Effector memory CD4-positive, alpha-beta T cell (primary cell): ENCODE measurements around the gene DKK3.

Source experiments
- DNase-seq, 3 donors: peaks; one replicate each; pipeline ENCODE4 v3.0.0-alpha.2; 2020
- H3K27ac ChIP-seq: 2 replicates; pipeline ENCODE4 v1.7.0; 2013; ENCODE audit warnings: mild to moderate bottlenecking, low read length, moderate library complexity; ENCODE audit not compliant: insufficient read depth, poor library complexity, severe bottlenecking
- H3K27me3 ChIP-seq: replicated peaks from 2 replicates; pipeline ENCODE4 v1.7.0; 2013; ENCODE audit warnings: mild to moderate bottlenecking, low read length; ENCODE audit not compliant: insufficient read depth, control insufficient read depth, poor library complexity, severe bottlenecking
- H3K36me3 ChIP-seq: 2 replicates; pipeline ENCODE4 v1.7.0; 2013; ENCODE audit warnings: mild to moderate bottlenecking, low read length, moderate library complexity; ENCODE audit not compliant: control insufficient read depth, insufficient read depth
- H3K4me1 ChIP-seq: 2 replicates; pipeline ENCODE4 v1.7.0; 2013; ENCODE audit warnings: low read length, mild to moderate bottlenecking; ENCODE audit not compliant: control insufficient read depth, insufficient read depth, poor library complexity, severe bottlenecking
- H3K4me3 ChIP-seq: 2 replicates; pipeline ENCODE4 v1.7.0; 2013; ENCODE audit warnings: low read length, low read depth, mild to moderate bottlenecking; ENCODE audit not compliant: insufficient read depth, poor library complexity, severe bottlenecking
- H3K9me3 ChIP-seq: 2 replicates; pipeline ENCODE4 v1.7.0; 2013; ENCODE audit warnings: mild to moderate bottlenecking, low read length, moderate library complexity; ENCODE audit not compliant: control insufficient read depth

The DKK3 gene

DNA sequence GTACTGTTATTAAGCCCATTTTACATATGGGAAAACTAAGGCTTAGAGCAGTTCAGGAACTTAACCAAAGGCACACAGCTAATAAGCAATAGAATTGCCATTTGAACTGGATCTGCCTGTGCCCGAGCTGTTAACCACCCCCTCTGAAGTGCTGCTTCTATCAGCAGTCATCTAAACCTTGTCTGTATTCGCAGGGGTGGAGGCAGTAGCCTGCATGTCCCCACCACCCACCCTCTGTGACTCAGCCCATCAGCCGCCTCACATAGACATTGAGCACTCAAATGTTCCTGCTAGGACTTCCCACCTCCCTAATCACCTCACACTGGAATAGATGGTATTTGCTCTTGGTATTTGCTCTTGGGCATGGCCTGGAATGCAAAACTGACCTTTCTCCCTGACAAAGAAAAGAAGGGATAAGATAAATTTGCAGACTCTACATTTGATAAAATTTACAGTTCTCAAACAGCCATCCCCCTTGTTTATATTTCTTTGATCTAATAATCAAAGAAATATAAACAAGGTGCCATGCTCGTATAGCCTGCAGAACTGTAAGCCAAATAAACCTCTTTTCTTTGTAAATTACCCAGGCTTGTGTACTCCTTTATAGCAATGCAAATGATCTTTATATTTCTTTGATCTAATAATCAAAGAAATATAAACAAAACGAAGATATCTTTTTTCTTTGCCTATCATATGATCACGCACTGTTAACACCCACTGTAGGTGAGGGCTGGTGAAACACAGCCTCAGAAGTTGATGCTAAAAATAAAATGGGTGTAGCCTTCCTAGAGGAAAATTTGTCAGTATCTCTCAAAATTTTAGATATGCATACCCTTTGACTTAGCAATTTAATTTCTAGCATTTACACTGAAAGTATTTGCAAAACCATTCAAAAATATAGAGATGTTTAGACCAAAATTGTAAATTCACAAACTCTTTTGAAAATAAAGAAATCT lies 15.9 kb downstream of the DKK3 start:
- no peak for DNase-seq
- Histone ChIP-seq H3K4me1 (no peaks in the 10 kb centered on the region), H3K4me3 (no peak overlapping the region), H3K27ac (no peak overlapping the region), H3K36me3 (no peaks in the 10 kb centered on the region), H3K27me3 (no peaks in the 10 kb centered on the region), H3K9me3 (no peaks in the 10 kb centered on the region)

DNA sequence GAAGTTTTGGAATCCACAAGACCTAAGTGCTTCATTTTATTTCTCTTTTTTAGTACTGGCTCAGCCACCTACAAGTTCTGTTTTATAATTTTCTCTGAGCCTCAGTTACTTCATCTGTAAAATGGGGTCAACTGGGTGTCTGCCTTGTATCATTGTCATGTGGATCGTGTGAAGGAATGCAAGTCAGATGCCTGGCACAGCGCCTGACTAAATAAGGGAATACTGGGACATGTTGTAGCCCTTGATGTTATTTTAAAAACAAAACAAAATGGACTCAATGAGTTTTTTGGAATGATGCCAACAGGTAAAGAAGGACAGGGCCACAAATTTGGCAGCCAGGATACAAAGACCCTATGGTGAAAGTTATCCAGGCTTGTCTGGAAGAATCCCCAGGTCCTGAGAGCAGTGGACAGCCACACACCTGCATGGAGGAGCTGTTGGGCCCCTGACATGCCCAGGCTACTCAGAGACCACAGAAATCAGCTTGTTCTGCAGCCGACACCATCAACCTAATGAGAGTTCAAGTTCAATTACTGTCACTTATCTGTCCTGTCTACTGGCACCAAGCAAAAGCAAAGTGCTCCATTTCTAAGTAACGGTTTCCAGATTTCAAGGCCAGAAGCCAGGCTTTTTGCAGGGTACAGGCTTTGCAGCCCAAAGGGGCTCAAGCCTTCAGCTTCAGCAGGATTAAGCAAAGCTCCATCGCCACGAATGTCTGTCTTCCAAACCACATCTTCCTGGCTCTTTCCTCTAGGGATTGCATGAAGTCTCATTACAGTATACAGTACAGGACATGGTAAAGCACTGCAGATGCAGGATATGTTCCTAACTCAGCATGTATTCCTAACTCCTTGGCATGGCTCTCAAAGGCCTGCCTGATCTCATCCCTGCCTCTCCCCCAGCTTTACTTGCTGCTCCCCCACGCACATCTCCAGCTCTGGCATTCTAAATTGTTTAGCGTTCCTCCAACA lies 18.4 kb downstream of the DKK3 start:
- Histone ChIP-seq H3K4me3 (no peak overlapping the region), H3K9me3 (no peaks in the 10 kb centered on the region), H3K27ac (no peak overlapping the region), H3K27me3 (no peaks in the 10 kb centered on the region), H3K36me3 (no peaks in the 10 kb centered on the region), H3K4me1 (no peaks in the 10 kb centered on the region)
- no peak for DNase-seq

DNA sequence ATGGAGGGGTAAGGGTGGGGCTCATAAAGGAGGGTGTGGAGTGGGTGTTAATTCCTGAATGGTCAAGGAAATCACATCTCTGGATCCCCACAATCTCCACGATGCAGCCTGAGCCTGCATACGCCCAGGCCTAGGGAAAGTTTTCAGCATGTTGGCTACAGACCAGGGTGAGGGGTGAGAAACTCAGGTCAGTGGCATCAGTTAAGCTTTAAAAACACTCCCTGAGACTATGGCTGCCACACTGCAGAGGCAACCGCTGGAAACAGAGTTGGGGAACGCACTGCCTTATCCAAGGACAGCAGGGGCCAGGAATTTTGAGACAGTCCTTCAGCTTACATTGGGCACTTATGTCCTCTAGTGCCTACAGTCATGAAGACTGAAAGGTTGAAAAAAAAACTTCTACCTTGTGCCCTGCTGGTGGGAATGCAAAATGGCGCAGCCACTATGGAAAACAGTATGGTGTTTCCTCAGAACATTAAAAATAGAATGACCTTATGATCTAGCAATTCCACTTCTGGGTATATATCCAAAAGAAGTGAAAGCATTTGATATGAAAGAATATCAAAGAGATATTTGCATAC lies 19.7 kb downstream of the DKK3 start:
- Histone ChIP-seq H3K9me3 (no peaks in the 10 kb centered on the region), H3K36me3 (no peaks in the 10 kb centered on the region), H3K4me3 (no peak overlapping the region), H3K4me1 (no peaks in the 10 kb centered on the region), H3K27ac (no peak overlapping the region), H3K27me3 (no peaks in the 10 kb centered on the region)
- no peak for DNase-seq

GRCh38 chr11:11988099-11988651 lies 20.3 kb downstream of the DKK3 start:
- no peaks in the 10 kb centered on the region for H3K36me3 ChIP-seq
- no peak overlapping the region for H3K27ac ChIP-seq
- no peaks in the 10 kb centered on the region for H3K4me1 ChIP-seq
- no peaks in the 10 kb centered on the region for H3K27me3 ChIP-seq
- H3K9me3 ChIP-seq, result no peaks in the 10 kb centered on the region
- no peak for DNase-seq
- no peak overlapping the region for H3K4me3 ChIP-seq

DNA sequence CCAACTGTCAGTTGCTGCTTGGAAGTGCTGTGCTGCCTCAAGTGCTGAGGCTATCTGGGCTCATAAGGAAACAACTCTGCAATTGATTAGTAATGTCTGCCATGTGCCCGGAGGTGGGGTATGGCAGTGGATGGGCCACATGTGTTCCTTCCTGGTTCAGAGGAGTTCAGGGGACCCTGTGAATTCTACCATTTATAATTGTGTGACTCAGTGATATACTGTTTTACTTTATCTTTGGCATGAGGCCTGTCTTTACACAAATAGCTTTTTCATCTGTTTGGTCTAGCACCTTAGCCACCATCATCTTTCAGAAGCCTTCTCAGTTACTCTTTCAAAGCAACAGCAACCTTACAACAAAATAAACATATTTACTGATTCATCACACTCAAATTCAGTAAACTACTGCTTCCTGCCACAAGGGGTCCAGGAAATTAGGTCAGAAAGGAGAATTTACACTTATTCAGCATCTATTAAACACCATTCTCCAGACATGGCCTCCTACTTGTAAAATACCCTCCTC lies 20.9 kb downstream of the DKK3 start:
- Histone ChIP-seq H3K27me3 (no peaks in the 10 kb centered on the region), H3K9me3 (no peaks in the 10 kb centered on the region), H3K36me3 (no peaks in the 10 kb centered on the region), H3K4me1 (no peaks in the 10 kb centered on the region), H3K4me3 (no peak overlapping the region), H3K27ac (no peak overlapping the region)
- no peak for DNase-seq

DNA sequence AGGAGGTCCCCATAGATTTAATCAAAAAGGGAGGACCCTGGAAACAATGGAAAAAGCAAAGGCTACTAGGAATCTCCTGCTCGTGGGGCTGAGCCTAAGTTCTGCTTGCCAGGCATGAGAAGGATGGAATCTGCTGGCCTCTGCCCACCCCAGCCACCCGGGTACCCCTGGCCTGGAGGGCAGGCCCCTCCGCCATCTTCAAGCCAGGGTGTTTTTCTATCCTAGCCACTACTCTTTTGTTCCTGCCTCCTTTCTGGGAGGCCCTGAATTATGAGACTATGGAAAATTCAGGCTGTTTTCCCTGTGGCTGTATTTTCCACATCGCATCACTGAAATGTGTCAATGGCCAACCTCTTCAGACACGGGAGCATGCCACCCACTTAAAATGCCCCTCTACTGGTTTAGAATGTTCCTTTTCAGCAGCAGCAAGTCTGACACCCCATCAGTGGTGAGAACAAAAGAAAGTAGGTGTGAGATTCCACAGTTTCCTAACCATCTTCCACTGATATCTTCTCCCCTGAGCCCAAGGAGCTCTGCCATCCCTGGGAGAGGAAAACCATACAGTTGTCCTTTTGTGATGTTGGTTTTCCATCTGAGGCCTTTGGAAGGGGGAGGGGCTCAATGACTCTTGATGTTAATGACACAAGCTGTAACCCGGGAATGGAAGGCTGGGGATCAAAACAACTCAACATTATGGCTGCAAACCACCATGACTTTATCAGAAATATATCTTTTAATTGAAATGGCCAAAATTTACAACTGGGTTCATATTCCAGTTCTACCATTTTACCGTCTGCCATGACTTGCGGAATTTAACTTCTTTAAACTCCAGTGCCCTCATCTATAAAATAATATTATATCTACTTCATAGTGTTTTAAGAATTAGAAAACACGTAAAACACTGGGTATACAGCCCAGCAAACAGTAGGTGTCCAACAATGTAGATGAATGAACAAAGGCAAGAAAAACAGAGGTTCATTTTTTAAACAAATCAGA lies 22.2 kb downstream of the DKK3 start:
- Histone ChIP-seq H3K27me3 (no peaks in the 10 kb centered on the region), H3K36me3 (no peaks in the 10 kb centered on the region), H3K4me1 (no peaks in the 10 kb centered on the region), H3K27ac (no peak overlapping the region), H3K4me3 (no peak overlapping the region), H3K9me3 (no peaks in the 10 kb centered on the region)
- no peak for DNase-seq

- Histone ChIP-seq H3K27ac (no peak overlapping the region), H3K9me3 (no peaks in the 10 kb centered on the region), H3K4me3 (no peak overlapping the region), H3K27me3 (no peaks in the 10 kb centered on the region), H3K36me3 (no peaks in the 10 kb centered on the region), H3K4me1 (no peaks in the 10 kb centered on the region)
- DNase-seq, result no peak
These were observed 23.3 kb downstream of the DKK3 start for GRCh38 chr11:11985016-11985715.

DNA sequence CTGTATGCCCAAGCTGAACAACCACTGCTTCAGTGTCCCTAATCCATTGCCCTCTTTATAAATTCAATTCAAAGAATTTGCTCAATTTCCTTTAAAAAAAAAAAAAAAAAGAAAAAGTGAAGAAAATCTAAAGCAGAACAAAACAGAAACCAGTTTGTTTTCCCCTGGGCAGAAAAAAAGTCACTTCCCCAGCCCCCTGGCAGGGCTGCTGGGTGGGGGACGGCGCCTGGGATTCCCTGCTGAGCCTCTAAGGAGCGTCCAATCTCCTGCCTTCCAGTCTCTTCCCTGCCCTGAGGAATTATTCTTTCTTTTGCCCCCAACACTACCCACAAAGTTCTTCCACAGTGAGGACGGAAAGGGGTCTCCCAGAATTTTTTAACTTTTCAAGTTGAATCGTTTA lies 23.9 kb downstream of the DKK3 start:
- Histone ChIP-seq H3K27ac (no peak overlapping the region), H3K4me3 (no peak overlapping the region), H3K27me3 (no peaks in the 10 kb centered on the region), H3K4me1 (no peaks in the 10 kb centered on the region), H3K36me3 (no peaks in the 10 kb centered on the region), H3K9me3 (no peaks in the 10 kb centered on the region)
- DNase-seq, result no peak
